GM19193 (cell line): ENCODE results near the gene MIB2.

Experiments used
- POLR2A ChIP-seq: IDR thresholded peaks from 4 replicates; pipeline ENCODE4 v1.6.1; 2011; ENCODE audit not compliant: insufficient read depth, insufficient read length; ENCODE audit errors: extremely low read depth

MIB2 gene

GRCh38 chr1:1619917-1620361 is 4.6 kb downstream of the MIB2 start:
- TF ChIP-seq POLR2A: no peak

GRCh38 chr1:1620433-1621139 is 5.3 kb downstream of the MIB2 start:
- TF ChIP-seq POLR2A: no peak

GRCh38 chr1:1621173-1622009 is 6.1 kb downstream of the MIB2 start:
- TF ChIP-seq POLR2A: no peak

GRCh38 chr1:1622010-1622787 is 6.9 kb downstream of the MIB2 start:
- no peak for TF ChIP-seq POLR2A

GRCh38 chr1:1622788-1623094 is 7.4 kb downstream of the MIB2 start:
- TF ChIP-seq POLR2A: no peak

- TF ChIP-seq POLR2A: no peak
Observed at GRCh38 chr1:1623181-1623630, 7.9 kb downstream of the MIB2 start.

GRCh38 chr1:1623631-1624442 is 8.5 kb downstream of the MIB2 start:
- TF ChIP-seq POLR2A: no peak

GRCh38 chr1:1624443-1625403 is 9.4 kb downstream of the MIB2 start:
- TF ChIP-seq POLR2A: no peak

- TF ChIP-seq POLR2A: no peak
Observed at GRCh38 chr1:1625404-1625775, 10.1 kb downstream of the MIB2 start.

- no peak for TF ChIP-seq POLR2A
Observed at GRCh38 chr1:1625824-1626206, 10.5 kb downstream of the MIB2 start.

GRCh38 chr1:1626207-1627141 is 11.2 kb downstream of the MIB2 start:
- TF ChIP-seq POLR2A: no peak

GRCh38 chr1:1627261-1627828 is 12.0 kb downstream of the MIB2 start:
- no peak for TF ChIP-seq POLR2A
